Kidney epithelial cell (primary cell): ENCODE results near the gene ATF7IP. TPM values are rescaled to one million over a fixed set of nuclear protein-coding genes. Genes with fewer than 3 reads are reported as not detected.

Experiments
- DNase-seq: peaks from one replicate; pipeline ENCODE4 v3.0.0-alpha.2; 2010; ENCODE audit warnings: low read depth
- H3K27me3 ChIP-seq: 2 replicates; pipeline ENCODE4 v1.6.0; 2011; ENCODE audit warnings: low read length; ENCODE audit not compliant: control insufficient read depth, insufficient read depth
- H3K36me3 ChIP-seq: 2 replicates; pipeline ENCODE4 v1.5.1; 2011; ENCODE audit warnings: low read length; ENCODE audit not compliant: control insufficient read depth, insufficient read depth
- H3K4me3 ChIP-seq: 2 replicates; pipeline ENCODE4 v1.5.1; 2011; ENCODE audit warnings: low read depth, mild to moderate bottlenecking, control low read depth, low read length
- CTCF ChIP-seq: IDR thresholded peaks from 2 replicates; pipeline ENCODE4 v1.5.1; 2011; ENCODE audit warnings: mild to moderate bottlenecking, moderate library complexity, low read length, control low read depth, inconsistent platforms; ENCODE audit not compliant: insufficient read depth, poor library complexity, severe bottlenecking
- total RNA-seq: library from RNA; depleted of rRNA; stranded (reverse); fragments of >200 nt; gene quantifications from 2 replicates; pipeline ENCODE4 v1.2.3, GENCODE V29; 2015

ATF7IP gene
- total RNA-seq, 1 donor from 2014 or later, result 23.4 TPM

GRCh38 chr12:14387219-14387871 lies 21.9 kb downstream of the ATF7IP start:
- DNase-seq, result no peak
- TF ChIP-seq CTCF, result no peak
- Histone ChIP-seq H3K27me3 (no peaks in the 10 kb centered on the region), H3K4me3 (no peak overlapping the region), H3K36me3 (no peaks in the 10 kb centered on the region)

- Histone ChIP-seq H3K36me3 (no peaks in the 10 kb centered on the region), H3K27me3 (no peaks in the 10 kb centered on the region), H3K4me3 (no peak overlapping the region)
- TF ChIP-seq CTCF, result no peak
- no peak for DNase-seq
Measured at GRCh38 chr12:14390449-14390848, 25.0 kb downstream of the ATF7IP start.

- DNase-seq, result no peak
- Histone ChIP-seq H3K27me3 (no peaks in the 10 kb centered on the region), H3K4me3 (no peak overlapping the region), H3K36me3 (no peaks in the 10 kb centered on the region)
- TF ChIP-seq CTCF, result no peak
Measured at GRCh38 chr12:14390870-14391530, 25.5 kb downstream of the ATF7IP start.

GRCh38 chr12:14393751-14394150 lies 28.3 kb downstream of the ATF7IP start:
- DNase-seq, result no peak
- no peak for TF ChIP-seq CTCF
- H3K27me3 ChIP-seq, result no peaks in the 10 kb centered on the region
- no peaks in the 10 kb centered on the region for H3K36me3 ChIP-seq
- H3K4me3 ChIP-seq, result no peak overlapping the region

- H3K36me3 ChIP-seq, result no peaks in the 10 kb centered on the region
- TF ChIP-seq CTCF, result no peak
- DNase-seq, result peak; percentile 31
- no peak overlapping the region for H3K4me3 ChIP-seq
- no peaks in the 10 kb centered on the region for H3K27me3 ChIP-seq
Measured at GRCh38 chr12:14394317-14395073, 29.0 kb downstream of the ATF7IP start.
